Neural cell (in vitro differentiated cells): ENCODE results near the gene DPYD. TPM values are rescaled to one million over a fixed set of nuclear protein-coding genes. Genes with fewer than 3 reads are reported as not detected.

ENCODE experiments used
- H2AFZ ChIP-seq: fragments of 200-600, 300-800 bp; sonication (generic), shearing (Covaris generic); 2 replicates; pipeline ENCODE4 v1.6.0; 2014; ENCODE audit warnings: low read depth, mild to moderate bottlenecking, antibody characterized with exemption, low read length, moderate library complexity
- H3F3A ChIP-seq: fragments of 200-600 bp; shearing (Covaris generic); 2 replicates; pipeline ENCODE4 v1.6.1; 2016; ENCODE audit warnings: mild to moderate bottlenecking, moderate library complexity, mixed read lengths, antibody characterized with exemption, low read length; ENCODE audit not compliant: insufficient read depth, poor library complexity, severe bottlenecking
- H3K27ac ChIP-seq: fragments of 200-600, 300-800 bp; sonication (generic), shearing (Covaris generic); 2 replicates; pipeline ENCODE4 v1.5.1; 2014; ENCODE audit warnings: mild to moderate bottlenecking, low read length, moderate library complexity
- H3K27me3 ChIP-seq: fragments of 300-800, 200-600 bp; sonication (generic), shearing (Covaris generic); 2 replicates; pipeline ENCODE4 v1.6.0; 2014; ENCODE audit warnings: mild to moderate bottlenecking, low read depth, low read length, moderate library complexity; ENCODE audit not compliant: insufficient read depth
- H3K36me3 ChIP-seq: fragments of 300-800, 200-600 bp; sonication (generic), shearing (Covaris generic); 2 replicates; pipeline ENCODE4 v1.5.1; 2014; ENCODE audit warnings: mild to moderate bottlenecking, antibody characterized with exemption, low read length, moderate library complexity; ENCODE audit not compliant: insufficient read depth
- H3K4me2 ChIP-seq: fragments of 300-800, 200-600 bp; sonication (generic), shearing (Covaris generic); 2 replicates; pipeline ENCODE4 v1.6.0; 2014; ENCODE audit warnings: mild to moderate bottlenecking, low read length
- H3K4me3 ChIP-seq: fragments of 300-800, 200-600 bp; sonication (generic), shearing (Covaris generic); 2 replicates; pipeline ENCODE4 v1.5.1; 2014; ENCODE audit warnings: mild to moderate bottlenecking, low read length, moderate library complexity
- H3K79me2 ChIP-seq: fragments of 200-600 bp; shearing (Covaris generic); replicated peaks from 2 replicates; pipeline ENCODE4 v1.6.0; 2014; ENCODE audit warnings: mild to moderate bottlenecking, low read length, moderate library complexity; ENCODE audit not compliant: insufficient read depth
- H3K9ac ChIP-seq: fragments of 300-800, 200-600 bp; sonication (generic), shearing (Covaris generic); 2 replicates; pipeline ENCODE4 v1.6.1; 2016; ENCODE audit warnings: mild to moderate bottlenecking, low read length, mixed read lengths
- H3K9me2 ChIP-seq: fragments of 200-600 bp; shearing (Covaris generic); 2 replicates; pipeline ENCODE4 v1.6.1; 2016; ENCODE audit warnings: mild to moderate bottlenecking, low read length, mixed read lengths; ENCODE audit not compliant: insufficient read depth
- H3K9me3 ChIP-seq: fragments of 200-600, 300-800 bp; sonication (generic), shearing (Covaris generic); 2 replicates; pipeline ENCODE4 v1.6.1; 2016; ENCODE audit warnings: mild to moderate bottlenecking, mixed run types, low read length, moderate library complexity, mixed read lengths
- H4K20me1 ChIP-seq: fragments of 200-600 bp; shearing (Covaris generic); 2 replicates; pipeline ENCODE4 v1.6.1; 2016; ENCODE audit warnings: mild to moderate bottlenecking, mixed run types; ENCODE audit not compliant: insufficient read depth
- EP300 ChIP-seq: fragments of 450-650 bp; conservative IDR thresholded peaks from 2 replicates; pipeline ENCODE4 v1.6.1; 2014; ENCODE audit warnings: antibody characterized with exemption, mild to moderate bottlenecking, moderate library complexity; ENCODE audit not compliant: poor library complexity, severe bottlenecking
- EZH2 ChIP-seq: fragments of 200-600, 300-800 bp; shearing (Covaris generic), sonication (generic); IDR thresholded peaks from 2 replicates; pipeline ENCODE4 v1.6.1; 2014; ENCODE audit warnings: antibody characterized with exemption, low read length, borderline replicate concordance, mild to moderate bottlenecking; ENCODE audit not compliant: insufficient read depth, poor library complexity, severe bottlenecking
- MXI1 ChIP-seq: fragments of 450-650 bp; conservative IDR thresholded peaks from 2 replicates; pipeline ENCODE4 v1.6.1; 2014; ENCODE audit warnings: antibody characterized with exemption, mild to moderate bottlenecking; ENCODE audit not compliant: poor library complexity, severe bottlenecking
- POLR2AphosphoS5 ChIP-seq: IDR thresholded peaks from 2 replicates; pipeline ENCODE4 v1.6.1; 2012
- RAD21 ChIP-seq: fragments of 450-650 bp; conservative IDR thresholded peaks from 2 replicates; pipeline ENCODE4 v1.6.1; 2014; ENCODE audit warnings: antibody characterized with exemption, mild to moderate bottlenecking, moderate library complexity
- SMC3 ChIP-seq: fragments of 450-650 bp; conservative IDR thresholded peaks from 2 replicates; pipeline ENCODE4 v1.6.1; 2014; ENCODE audit warnings: antibody characterized with exemption, mild to moderate bottlenecking, moderate library complexity; ENCODE audit not compliant: poor library complexity
- TAF1 ChIP-seq: IDR thresholded peaks from 2 replicates; pipeline ENCODE4 v1.6.1; 2012; ENCODE audit warnings: low read depth
- polyA plus RNA-seq: library from polyadenylated mRNA; depleted of rRNA; stranded (reverse); fragments of >200 nt; gene quantifications from 2 replicates; pipeline ENCODE4 v1.2.3, GENCODE V29; 2014
- TF ChIP-seq, protein P1 (sequence below): IDR thresholded peaks from 2 replicates; pipeline ENCODE4 v1.6.1; 2012; ENCODE audit warnings: borderline replicate concordance
- TF ChIP-seq, protein P2 (sequence below): fragments of 450-650 bp; IDR thresholded peaks from 2 replicates; pipeline ENCODE4 v1.5.1; 2014; ENCODE audit warnings: antibody characterized with exemption, mild to moderate bottlenecking, moderate library complexity; ENCODE audit not compliant: poor library complexity, severe bottlenecking

DPYD gene
- polyA plus RNA-seq, 1 donor from 2014 or later = 6.7 TPM

DNA sequence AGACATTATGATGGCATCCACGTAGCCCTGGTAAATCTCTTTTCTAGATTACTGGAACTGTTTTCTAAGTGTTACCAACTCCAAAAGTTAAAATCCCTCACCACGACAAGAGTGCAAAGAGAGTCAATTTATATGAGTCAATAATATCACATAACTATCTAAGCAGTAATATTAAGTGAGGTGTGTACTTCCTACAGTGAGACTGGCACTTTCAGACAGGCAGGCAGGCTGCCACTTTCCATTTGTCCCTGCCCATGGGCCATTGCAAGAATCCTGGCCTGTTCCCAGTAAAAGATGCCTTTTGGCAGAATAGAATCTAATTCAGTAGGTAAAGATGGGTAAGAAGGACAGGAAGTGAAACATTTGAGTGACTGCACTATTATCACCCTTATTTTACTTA lies 843.6 kb downstream of the DPYD start:
- H3K27ac ChIP-seq = no peak overlapping the region
- no peak overlapping the region for H3K4me2 ChIP-seq
- no peaks in the 10 kb centered on the region for H3K36me3 ChIP-seq
- no peaks in the 10 kb centered on the region for H3K9me3 ChIP-seq
- no peak overlapping the region for H3K9ac ChIP-seq
- no peak for TF ChIP-seq RAD21
- TF ChIP-seq, protein P1, sequence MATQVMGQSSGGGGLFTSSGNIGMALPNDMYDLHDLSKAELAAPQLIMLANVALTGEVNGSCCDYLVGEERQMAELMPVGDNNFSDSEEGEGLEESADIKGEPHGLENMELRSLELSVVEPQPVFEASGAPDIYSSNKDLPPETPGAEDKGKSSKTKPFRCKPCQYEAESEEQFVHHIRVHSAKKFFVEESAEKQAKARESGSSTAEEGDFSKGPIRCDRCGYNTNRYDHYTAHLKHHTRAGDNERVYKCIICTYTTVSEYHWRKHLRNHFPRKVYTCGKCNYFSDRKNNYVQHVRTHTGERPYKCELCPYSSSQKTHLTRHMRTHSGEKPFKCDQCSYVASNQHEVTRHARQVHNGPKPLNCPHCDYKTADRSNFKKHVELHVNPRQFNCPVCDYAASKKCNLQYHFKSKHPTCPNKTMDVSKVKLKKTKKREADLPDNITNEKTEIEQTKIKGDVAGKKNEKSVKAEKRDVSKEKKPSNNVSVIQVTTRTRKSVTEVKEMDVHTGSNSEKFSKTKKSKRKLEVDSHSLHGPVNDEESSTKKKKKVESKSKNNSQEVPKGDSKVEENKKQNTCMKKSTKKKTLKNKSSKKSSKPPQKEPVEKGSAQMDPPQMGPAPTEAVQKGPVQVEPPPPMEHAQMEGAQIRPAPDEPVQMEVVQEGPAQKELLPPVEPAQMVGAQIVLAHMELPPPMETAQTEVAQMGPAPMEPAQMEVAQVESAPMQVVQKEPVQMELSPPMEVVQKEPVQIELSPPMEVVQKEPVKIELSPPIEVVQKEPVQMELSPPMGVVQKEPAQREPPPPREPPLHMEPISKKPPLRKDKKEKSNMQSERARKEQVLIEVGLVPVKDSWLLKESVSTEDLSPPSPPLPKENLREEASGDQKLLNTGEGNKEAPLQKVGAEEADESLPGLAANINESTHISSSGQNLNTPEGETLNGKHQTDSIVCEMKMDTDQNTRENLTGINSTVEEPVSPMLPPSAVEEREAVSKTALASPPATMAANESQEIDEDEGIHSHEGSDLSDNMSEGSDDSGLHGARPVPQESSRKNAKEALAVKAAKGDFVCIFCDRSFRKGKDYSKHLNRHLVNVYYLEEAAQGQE = no peak
- TF ChIP-seq TAF1 = no peak
- TF ChIP-seq EP300 = no peak
- TF ChIP-seq POLR2AphosphoS5 = no peak
- TF ChIP-seq, protein P2, sequence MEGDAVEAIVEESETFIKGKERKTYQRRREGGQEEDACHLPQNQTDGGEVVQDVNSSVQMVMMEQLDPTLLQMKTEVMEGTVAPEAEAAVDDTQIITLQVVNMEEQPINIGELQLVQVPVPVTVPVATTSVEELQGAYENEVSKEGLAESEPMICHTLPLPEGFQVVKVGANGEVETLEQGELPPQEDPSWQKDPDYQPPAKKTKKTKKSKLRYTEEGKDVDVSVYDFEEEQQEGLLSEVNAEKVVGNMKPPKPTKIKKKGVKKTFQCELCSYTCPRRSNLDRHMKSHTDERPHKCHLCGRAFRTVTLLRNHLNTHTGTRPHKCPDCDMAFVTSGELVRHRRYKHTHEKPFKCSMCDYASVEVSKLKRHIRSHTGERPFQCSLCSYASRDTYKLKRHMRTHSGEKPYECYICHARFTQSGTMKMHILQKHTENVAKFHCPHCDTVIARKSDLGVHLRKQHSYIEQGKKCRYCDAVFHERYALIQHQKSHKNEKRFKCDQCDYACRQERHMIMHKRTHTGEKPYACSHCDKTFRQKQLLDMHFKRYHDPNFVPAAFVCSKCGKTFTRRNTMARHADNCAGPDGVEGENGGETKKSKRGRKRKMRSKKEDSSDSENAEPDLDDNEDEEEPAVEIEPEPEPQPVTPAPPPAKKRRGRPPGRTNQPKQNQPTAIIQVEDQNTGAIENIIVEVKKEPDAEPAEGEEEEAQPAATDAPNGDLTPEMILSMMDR = no peak
- TF ChIP-seq MXI1 = no peak
- H3K79me2 ChIP-seq = no peaks in the 10 kb centered on the region
- H4K20me1 ChIP-seq = no peaks in the 10 kb centered on the region
- H3K4me3 ChIP-seq = no peak overlapping the region
- no peaks in the 10 kb centered on the region for H3K27me3 ChIP-seq
- no peaks in the 10 kb centered on the region for H3F3A ChIP-seq
- H3K9me2 ChIP-seq = no peaks in the 10 kb centered on the region
- no peak overlapping the region for H2AFZ ChIP-seq

DNA sequence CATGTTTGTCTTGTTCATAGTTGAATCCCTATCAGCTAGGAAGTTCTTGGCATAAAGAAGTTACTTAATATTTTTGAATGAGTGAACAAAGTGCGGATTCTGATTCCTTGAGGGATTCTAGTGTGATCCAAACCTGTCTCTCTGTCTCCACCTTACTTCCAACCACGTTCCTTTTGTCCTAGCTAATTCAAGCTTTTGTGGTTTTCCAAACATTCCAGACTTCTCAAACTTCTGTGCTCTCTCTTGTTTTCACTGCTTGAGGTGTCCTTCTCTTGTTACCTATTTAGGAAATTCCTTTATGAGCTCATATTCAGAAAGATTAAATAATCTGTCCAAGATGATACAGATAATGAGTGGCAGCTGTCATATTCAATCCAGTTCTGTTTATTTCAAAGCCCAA lies 846.1 kb downstream of the DPYD start:
- TF ChIP-seq, protein P1 = no peak
- TF ChIP-seq, protein P2 = no peak
- TF ChIP-seq RAD21 (no peak), SMC3 (no peak), TAF1 (no peak), MXI1 (no peak), EP300 (no peak), POLR2AphosphoS5 (no peak), EZH2 (no peak)
- no peak overlapping the region for H2AFZ ChIP-seq
- H3K9me2 ChIP-seq = no peaks in the 10 kb centered on the region

More for the DNA sequence above, 846.1 kb downstream of the DPYD start:
- no peaks in the 10 kb centered on the region for H3K36me3 ChIP-seq
- H3K9me3 ChIP-seq = no peaks in the 10 kb centered on the region
- no peak overlapping the region for H3K27ac ChIP-seq
- H3K79me2 ChIP-seq = no peaks in the 10 kb centered on the region
- H3K4me2 ChIP-seq = no peak overlapping the region
- no peak overlapping the region for H3K4me3 ChIP-seq
- H4K20me1 ChIP-seq = no peaks in the 10 kb centered on the region
- H3K9ac ChIP-seq = no peak overlapping the region
- no peaks in the 10 kb centered on the region for H3K27me3 ChIP-seq
- no peaks in the 10 kb centered on the region for H3F3A ChIP-seq
